ENCODE data around the gene BBIP1. TPM values are rescaled to one million over a fixed set of nuclear protein-coding genes. Genes with fewer than 3 reads are reported as not detected.

The BBIP1 gene
- total and polyA plus RNA-seq, 9 of the 15 experiments (the other 6 are each of a cell fraction or from before 2014, with no cell fraction given) = 5.2 to 31.0 (median 19.4) TPM

DNA sequence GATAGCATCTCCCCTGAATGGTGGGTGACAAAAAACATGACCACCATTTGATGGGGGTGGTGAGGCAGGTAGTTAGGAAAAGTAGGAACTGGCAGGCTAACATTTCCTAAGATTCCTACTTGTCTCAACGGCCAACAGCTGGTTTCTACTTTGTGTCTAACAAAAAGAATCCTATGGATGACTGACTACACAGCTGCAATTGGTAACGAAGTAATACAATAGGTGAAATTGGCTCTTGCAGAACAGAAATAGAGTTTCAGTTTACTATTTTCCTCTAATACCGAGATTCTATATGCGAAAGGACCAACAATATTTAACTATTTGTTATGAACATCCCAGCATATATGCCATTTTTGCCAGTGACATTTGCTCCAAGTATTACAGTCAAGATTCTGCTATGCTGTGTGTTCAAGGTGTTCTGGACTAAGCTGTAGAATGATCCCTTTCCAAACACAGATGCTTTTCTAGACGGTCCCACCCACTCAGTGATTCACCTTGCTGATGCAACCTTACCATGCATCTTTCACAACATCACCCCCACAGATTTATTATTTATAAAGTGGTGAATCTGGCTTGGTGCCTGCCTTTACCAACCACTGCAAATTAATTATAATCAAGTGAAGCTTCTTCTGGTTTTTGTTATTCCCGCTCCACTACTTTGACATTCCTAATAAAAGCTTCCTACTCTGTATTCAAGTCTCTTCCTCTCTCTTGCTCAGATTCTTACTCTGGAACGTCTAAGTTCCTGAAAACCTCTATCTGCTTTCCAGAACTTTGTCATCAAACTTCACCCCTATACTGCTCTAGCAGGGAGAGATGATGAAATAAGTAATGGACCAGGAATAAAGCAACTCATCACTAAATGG lies 16.8 kb downstream of the BBIP1 start (continued):
- TF ChIP-seq MTF1 (CRISPR knock-in tag; IDR thresholded peaks at IDR 0.05; ENCODE audit: borderline replicate concordance) = no peak
- 0 out of 2 replicates have a peak, but pooled peaks have one; percentile 22 for TF ChIP-seq EP400 (IDR thresholded peaks at IDR 0.05)

GRCh38 chr10:110900983-110901382 lies 18.0 kb downstream of the BBIP1 start:
- 95% methylated on average over 2 of the region's 2 CpGs for WGBS (ENCODE audit: insufficient coverage, low coverage, missing lambda C conversion rate)
- FAIRE-seq (no peak), DNase-seq (ENCODE audit: extremely low read depth in 1 of 4, low spot score in 3 of 4) (no peak), ATAC-seq (no peak)
- TF ChIP-seq ZNF354B (CRISPR knock-in tag; IDR thresholded peaks at IDR 0.05) (no peak), POLR2G (IDR thresholded peaks at IDR 0.05; ENCODE audit: low read depth, low read length) (0 out of 2 replicates have a peak, but pooled peaks have one; percentile 11)
- no TSS peak for BruUV-seq (replicated peaks)
- Histone ChIP-seq H3K36me3 (ENCODE audit: control insufficient read depth, insufficient read depth, low read length) (peaks cover 10% of the 10 kb centered on the region; the same call in 1 of the 3 replicates), H4K20me1 (replicated peaks; ENCODE audit: control insufficient read depth, insufficient read depth, low read length) (no peaks in the 10 kb centered on the region), H3K4me1 (replicated peaks in 1 of 2; ENCODE audit: control insufficient read depth in 2 of 2, insufficient read depth in 2 of 2, low read length in 2 of 2) (no peaks in the 10 kb centered on the region), H3K27ac (ENCODE audit: extremely low read depth, low read depth, low read length) (no peak overlapping the region), H3K27me3 (ENCODE audit: control insufficient read depth in 2 of 2, insufficient read depth in 2 of 2, low read length in 2 of 2) (no peaks in the 10 kb centered on the region), H3K9ac (ENCODE audit: insufficient read depth in 1 of 2, low read depth in 2 of 2, low read length in 2 of 2) (no peak overlapping the region), H3K79me2 (ENCODE audit: control insufficient read depth, insufficient read depth, low read length) (no peaks in the 10 kb centered on the region), H3K4me3 (no peak overlapping the region), H3K4me2 (ENCODE audit: insufficient read depth, low read length) (no peak overlapping the region), H3K9me3 (replicated peaks; ENCODE audit: control insufficient read depth, insufficient read depth, low read depth, low read length) (no peaks in the 10 kb centered on the region), H3K9me1 (ENCODE audit: control insufficient read depth, insufficient read depth, low read length) (no peaks in the 10 kb centered on the region), H2AFZ (ENCODE audit: low read depth, low read length) (no peak overlapping the region)
- ChIA-PET POLR2A (interaction anchor here (0.9 kb wide), 1 partner anchor 13 kb away, joined by 3 read pairs; no protein-coding TSS in a partner anchor), CTCF (ENCODE audit: low intra/inter-chr PET ratio) (no interaction called here)
- intact Hi-C loops (cut with micrococcal nuclease) = no loop called here
- in situ Hi-C loops (cut with MboI) = no loop called here

Measured in K562 (cell line).